Lower leg skin (tissue), 4 donors: ENCODE measurements around the gene LRIG1. TPM values are rescaled to one million over a fixed set of nuclear protein-coding genes. Genes with fewer than 3 reads are reported as not detected.

Source experiments
- DNase-seq, 2 donors: peaks; one replicate each; pipeline ENCODE4 v3.0.0-alpha.2; 2019; ENCODE audit warnings: low spot score in 2 of 2
- H3K4me3 ChIP-seq: fragments of 200-600 bp; sonication (generic); 2 replicates; pipeline ENCODE4 v1.5.1; 2017; ENCODE audit warnings: mild to moderate bottlenecking, low read depth; ENCODE audit not compliant: poor library complexity, severe bottlenecking
- CTCF ChIP-seq, 3 donors: fragments of 450-650 bp; IDR thresholded peaks; one replicate each; pipeline ENCODE4 v1.5.1; 2016; ENCODE audit warnings: antibody characterized with exemption in 3 of 3, mild to moderate bottlenecking in 3 of 3, moderate library complexity in 2 of 3
- POLR2A ChIP-seq, 2 donors: fragments of 450-650 bp; IDR thresholded peaks; one replicate each; pipeline ENCODE4 v1.6.1; 2016 to 2017; ENCODE audit warnings: antibody characterized with exemption in 2 of 2, mild to moderate bottlenecking in 1 of 2, moderate library complexity in 1 of 2
- WGBS, 2 donors: methylation state at CpG; one replicate each; pipeline ENCODE4 v1.1.5; 2018; 5-methylcytosine and 5-hydroxymethylcytosine counted together
- intact Hi-C: fragments of 100-400 bp; cut with DNase I; formaldehyde crosslinking; loops from one replicate; pipeline ENCODE4 v1.15.0; 2023; ENCODE audit warnings: low total_unique reads
- total RNA-seq, 4 donors: library from RNA; depleted of rRNA; stranded (reverse); fragments of >200 nt; gene quantifications; one replicate each; pipeline ENCODE4 v1.1.0, GENCODE V29; 2016

LRIG1 gene
- total RNA-seq, 4 donors from 2014 or later = 53.3 to 91.5 (median 69.8) TPM

- intact Hi-C loops = no loop called here
- TF ChIP-seq CTCF (IDR thresholded peaks at IDR 0.05) (no peak), POLR2A (IDR thresholded peaks at IDR 0.05) (no peak)
- no peak for DNase-seq
- 67 to 76% methylated on average over 12 of the region's 12 CpGs for WGBS, 2 donors
- no peak overlapping the region for H3K4me3 ChIP-seq
These were observed 82.3 kb downstream of the LRIG1 start for GRCh38 chr3:66418475-66418931.

GRCh38 chr3:66416556-66417304 is 84.1 kb downstream of the LRIG1 start:
- DNase-seq = no peak
- no peak overlapping the region for H3K4me3 ChIP-seq
- intact Hi-C loops = no loop called here
- WGBS, 2 donors = 77 to 81% methylated on average over 9 to 14 of the region's 14 CpGs
- no peak for TF ChIP-seq POLR2A (IDR thresholded peaks at IDR 0.05)
- TF ChIP-seq CTCF (IDR thresholded peaks at IDR 0.05) = no peak

GRCh38 chr3:66415867-66416428 is 84.9 kb downstream of the LRIG1 start:
- WGBS, 2 donors = 65 to 71% methylated on average over 5 of the region's 5 CpGs
- TF ChIP-seq CTCF (IDR thresholded peaks at IDR 0.05) (no peak), POLR2A (IDR thresholded peaks at IDR 0.05) (no peak)
- intact Hi-C loops = no loop called here
- H3K4me3 ChIP-seq = no peak overlapping the region
- no peak for DNase-seq

GRCh38 chr3:66414846-66415245 is 86.0 kb downstream of the LRIG1 start:
- intact Hi-C loops = no loop called here
- DNase-seq = no peak
- H3K4me3 ChIP-seq = no peak overlapping the region
- WGBS, 2 donors = 86 to 91% methylated on average over 5 of the region's 5 CpGs
- TF ChIP-seq POLR2A (IDR thresholded peaks at IDR 0.05) (no peak), CTCF (IDR thresholded peaks at IDR 0.05) (no peak)

- H3K4me3 ChIP-seq = no peak overlapping the region
- intact Hi-C loops = no loop called here
- WGBS, 2 donors = 73 to 76% methylated on average over 3 to 7 of the region's 7 CpGs
- TF ChIP-seq POLR2A (IDR thresholded peaks at IDR 0.05) = no peak
- TF ChIP-seq CTCF (IDR thresholded peaks at IDR 0.05) = no peak
- DNase-seq = peak in 1 of 2 donors; percentile 49
These were observed 87.6 kb downstream of the LRIG1 start for GRCh38 chr3:66413151-66413751.
